ENCODE measurements around the gene CASZ1. TPM values are rescaled to one million over a fixed set of nuclear protein-coding genes. Genes with fewer than 3 reads are reported as not detected.

The CASZ1 gene
- total and polyA plus RNA-seq, 8 donors = 6.0 to 166 (median 39.8) TPM

DNA sequence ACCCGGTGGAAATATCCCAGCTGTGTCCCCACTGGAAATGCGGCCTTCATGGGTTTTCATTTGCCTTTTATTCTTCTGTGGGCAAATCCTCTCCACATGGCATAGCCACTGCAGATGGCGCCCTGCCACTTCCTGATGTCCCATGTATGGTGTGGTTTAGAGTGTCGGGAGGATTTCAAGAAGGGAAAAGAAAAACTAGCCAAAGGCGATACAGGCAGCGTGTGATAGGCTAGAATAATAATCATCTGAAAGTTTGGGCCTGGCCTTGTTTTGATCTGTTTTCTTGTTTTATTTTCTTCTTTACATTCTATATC, 198.1 kb downstream of the CASZ1 start:
- Histone ChIP-seq H3K27ac (no peak overlapping the region), H3K4me3 (no peak overlapping the region), H3K36me3 (peaks cover 0 to 13% (median 3%) of the 10 kb centered on the region in 4 donors), H3K4me1 (peaks cover 24 to 57% (median 38%) of the 10 kb centered on the region in 4 donors), H3K9me3 (no peaks in the 10 kb centered on the region), H3K27me3 (no peaks in the 10 kb centered on the region)
- WGBS, 5 donors = 73 to 85% (median 79%) methylated on average over 6 of the region's 6 CpGs
- DNase-seq = peak in 1 of 2 donors; percentile 43
- intact Hi-C loops (cut with DNase I; ENCODE audit: low total_unique reads) = loop anchor here (10.0 kb wide), 1 partner anchor 54 kb away; no protein-coding TSS in a partner anchor
- TF ChIP-seq, protein P1, sequence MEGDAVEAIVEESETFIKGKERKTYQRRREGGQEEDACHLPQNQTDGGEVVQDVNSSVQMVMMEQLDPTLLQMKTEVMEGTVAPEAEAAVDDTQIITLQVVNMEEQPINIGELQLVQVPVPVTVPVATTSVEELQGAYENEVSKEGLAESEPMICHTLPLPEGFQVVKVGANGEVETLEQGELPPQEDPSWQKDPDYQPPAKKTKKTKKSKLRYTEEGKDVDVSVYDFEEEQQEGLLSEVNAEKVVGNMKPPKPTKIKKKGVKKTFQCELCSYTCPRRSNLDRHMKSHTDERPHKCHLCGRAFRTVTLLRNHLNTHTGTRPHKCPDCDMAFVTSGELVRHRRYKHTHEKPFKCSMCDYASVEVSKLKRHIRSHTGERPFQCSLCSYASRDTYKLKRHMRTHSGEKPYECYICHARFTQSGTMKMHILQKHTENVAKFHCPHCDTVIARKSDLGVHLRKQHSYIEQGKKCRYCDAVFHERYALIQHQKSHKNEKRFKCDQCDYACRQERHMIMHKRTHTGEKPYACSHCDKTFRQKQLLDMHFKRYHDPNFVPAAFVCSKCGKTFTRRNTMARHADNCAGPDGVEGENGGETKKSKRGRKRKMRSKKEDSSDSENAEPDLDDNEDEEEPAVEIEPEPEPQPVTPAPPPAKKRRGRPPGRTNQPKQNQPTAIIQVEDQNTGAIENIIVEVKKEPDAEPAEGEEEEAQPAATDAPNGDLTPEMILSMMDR (IDR thresholded peaks at IDR 0.05) = no peak
- TF ChIP-seq POLR2AphosphoS5 (IDR thresholded peaks at IDR 0.05) (no peak), POLR2A (IDR thresholded peaks at IDR 0.05) (no peak), EP300 (IDR thresholded peaks at IDR 0.05) (no peak)

DNA sequence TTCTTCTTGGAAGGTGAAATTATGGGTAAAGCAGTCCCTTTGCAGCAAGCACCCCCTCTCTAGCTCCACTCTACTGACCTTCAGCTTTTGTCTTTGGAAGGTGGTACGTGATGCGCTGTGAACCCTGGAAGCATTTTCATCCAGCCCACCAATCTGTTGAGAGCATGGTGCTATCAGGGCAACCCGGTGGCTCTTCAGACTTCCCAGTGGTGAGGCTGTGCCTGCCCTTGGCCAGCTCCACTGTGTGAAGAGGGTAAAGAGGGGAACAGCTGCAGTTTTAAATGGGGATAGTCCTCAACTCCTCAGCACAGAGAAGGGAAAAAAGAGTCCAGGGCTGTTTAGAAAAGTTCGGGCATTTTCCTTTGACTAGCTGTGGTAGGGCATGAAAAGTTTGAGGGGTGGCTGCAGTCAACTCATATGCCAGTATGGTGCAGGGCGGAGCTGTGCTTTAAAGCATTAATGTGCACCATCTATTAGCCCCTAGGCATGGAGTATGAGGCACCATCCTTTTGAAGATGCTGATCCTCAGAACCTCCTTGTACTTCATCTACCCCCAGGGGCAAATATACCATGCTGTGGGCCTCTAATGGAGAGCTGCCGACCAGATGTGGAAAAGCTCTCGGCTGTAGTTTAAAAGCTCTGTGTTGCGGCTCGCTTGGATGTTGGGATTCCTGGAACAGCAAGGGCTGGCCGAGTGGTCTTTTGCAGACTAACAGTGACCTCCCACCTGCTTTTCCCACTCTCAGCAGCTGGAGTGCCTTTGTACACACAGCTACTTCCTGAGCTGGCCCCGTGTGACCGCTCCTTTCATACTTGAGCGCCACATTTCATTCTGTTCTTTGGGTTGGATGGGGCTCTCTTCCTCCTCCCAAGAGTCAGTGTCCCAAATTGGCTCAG, 198.7 kb downstream of the CASZ1 start:
- H3K27ac ChIP-seq = no peak overlapping the region
- no peaks in the 10 kb centered on the region for H3K27me3 ChIP-seq
- TF ChIP-seq EP300 (IDR thresholded peaks at IDR 0.05) = no peak
- TF ChIP-seq POLR2AphosphoS5 (IDR thresholded peaks at IDR 0.05) = no peak
- no peak for TF ChIP-seq POLR2A (IDR thresholded peaks at IDR 0.05)
- TF ChIP-seq, protein P1 (IDR thresholded peaks at IDR 0.05) = no peak
- intact Hi-C loops (cut with DNase I; ENCODE audit: low total_unique reads) = loop anchor here (10.0 kb wide), 1 partner anchor 53 kb away; no protein-coding TSS in a partner anchor
- H3K36me3 ChIP-seq = peaks cover 0 to 13% (median 3%) of the 10 kb centered on the region in 4 donors
- no peak for DNase-seq
- WGBS, 5 donors = 82 to 93% (median 85%) methylated on average over 12 to 13 of the region's 13 CpGs
- H3K9me3 ChIP-seq = no peaks in the 10 kb centered on the region
- no peak overlapping the region for H3K4me3 ChIP-seq
- H3K4me1 ChIP-seq = peaks cover 24 to 59% (median 40%) of the 10 kb centered on the region in 4 donors

DNA sequence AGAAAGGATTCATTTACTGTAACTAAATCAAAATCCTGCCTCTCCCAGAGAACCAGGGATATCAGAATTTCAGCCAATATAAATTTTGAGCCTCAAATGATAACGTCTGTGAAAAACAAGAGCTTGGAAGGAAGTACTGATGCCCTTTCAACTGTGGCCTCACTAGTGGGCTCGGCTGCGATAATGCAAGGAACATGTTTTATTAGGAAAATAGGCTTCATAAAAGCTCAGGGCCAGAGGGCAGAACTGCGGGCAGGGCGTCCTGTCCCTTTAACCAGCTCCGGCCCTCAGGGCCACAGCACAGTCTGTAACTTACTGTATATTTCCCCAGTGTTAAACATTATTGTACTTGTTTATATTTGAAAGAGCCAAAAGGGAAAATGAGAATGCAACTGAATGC, 199.7 kb downstream of the CASZ1 start:
- TF ChIP-seq POLR2A (IDR thresholded peaks at IDR 0.05) = no peak
- no peak for TF ChIP-seq POLR2AphosphoS5 (IDR thresholded peaks at IDR 0.05)
- Histone ChIP-seq H3K36me3 (peaks cover 0 to 13% (median 3%) of the 10 kb centered on the region in 4 donors), H3K27ac (peak overlapping the region in 2 of 5 donors; percentile 25 to 34), H3K27me3 (no peaks in the 10 kb centered on the region), H3K9me3 (no peaks in the 10 kb centered on the region), H3K4me3 (no peak overlapping the region), H3K4me1 (peaks cover 24 to 69% (median 43%) of the 10 kb centered on the region in 4 donors)
- DNase-seq = no peak
- intact Hi-C loops (cut with DNase I; ENCODE audit: low total_unique reads) = loop anchor here (10.0 kb wide), 1 partner anchor 52 kb away; no protein-coding TSS in a partner anchor
- WGBS, 5 donors = 22 to 50% (median 37%) methylated on average over 6 of the region's 6 CpGs

DNA sequence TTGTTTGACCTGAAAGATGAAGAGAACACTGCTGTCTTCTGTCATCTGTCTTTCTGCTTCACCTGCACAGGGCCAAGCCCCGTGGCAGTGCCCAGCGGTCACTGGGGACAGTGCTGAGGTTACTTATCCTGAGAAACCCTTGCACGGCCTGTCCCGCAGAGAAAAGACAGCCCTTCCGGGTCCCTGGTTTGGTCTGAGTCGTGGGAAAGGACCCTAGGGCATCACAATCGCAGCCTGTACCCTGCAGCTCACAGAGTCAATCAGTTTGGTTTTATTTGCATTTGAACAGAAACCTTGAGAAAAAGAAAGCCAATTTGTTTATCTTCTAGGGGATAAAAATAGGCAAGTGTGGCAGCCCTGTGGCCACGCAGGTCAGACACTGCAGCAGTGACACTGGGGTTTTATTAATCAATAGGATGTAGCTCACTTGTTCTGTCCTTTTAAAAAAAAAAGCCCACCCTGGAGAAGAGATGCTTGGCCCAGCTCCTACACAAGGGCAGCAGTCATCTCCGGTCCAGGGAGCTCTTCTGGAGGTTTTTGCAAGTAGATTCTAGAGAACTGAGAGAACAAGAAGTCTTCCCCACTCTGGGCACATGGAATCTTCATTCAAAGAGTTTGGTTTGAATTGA, 201.7 kb downstream of the CASZ1 start:
- peak overlapping the region in 1 of 5 donors; percentile 23 for H3K27ac ChIP-seq

More for the DNA sequence above, 201.7 kb downstream of the CASZ1 start:
- no peak for DNase-seq
- peaks cover 28 to 80% (median 56%) of the 10 kb centered on the region in 4 donors for H3K4me1 ChIP-seq
- intact Hi-C loops (cut with DNase I; ENCODE audit: low total_unique reads) = loop anchor here (10.0 kb wide), 1 partner anchor 50 kb away; no protein-coding TSS in a partner anchor
- no peaks in the 10 kb centered on the region for H3K27me3 ChIP-seq
- TF ChIP-seq, protein P1 (IDR thresholded peaks at IDR 0.05) = no peak
- TF ChIP-seq POLR2AphosphoS5 (IDR thresholded peaks at IDR 0.05) (no peak), POLR2A (IDR thresholded peaks at IDR 0.05) (no peak), EP300 (IDR thresholded peaks at IDR 0.05) (no peak)
- 38 to 66% (median 62%) methylated on average over 9 of the region's 9 CpGs for WGBS, 5 donors
- peaks cover 0 to 7% (median 3%) of the 10 kb centered on the region in 4 donors for H3K36me3 ChIP-seq
- H3K9me3 ChIP-seq = no peaks in the 10 kb centered on the region
- no peak overlapping the region for H3K4me3 ChIP-seq

Data from stomach (tissue), 9 donors.